K562 (cell line): Measurements from ENCODE around the gene CRYGA. TPM values are rescaled to one million over a fixed set of nuclear protein-coding genes. Genes with fewer than 3 reads are reported as not detected.

Source experiments
- ATAC-seq: fragments of 200-7000 bp; cut with Tn5 transposase; 3 replicates; pipeline ENCODE4 v1.9.1; 2020; ENCODE audit warnings: moderate library complexity
- BruUV-seq: library from RNA; stranded (reverse); fragments of 400-500 nt; replicated peaks from 2 replicates; lab custom pipeline; 2021; lab: Mats Ljungman, UMichigan
- CTCF ChIA-PET: fragments of 300-600 bp; formaldehyde crosslinking; extraction: SDS; loops from one replicate; lab custom pipeline; 2021; ENCODE audit warnings: low intra/inter-chr PET ratio; lab: Yijun Ruan, JAX
- POLR2A ChIA-PET: fragments of 300-600, 350-650 bp; sonication (Branson Sonifier 250); formaldehyde crosslinking; extraction: SDS; loops from one replicate; lab custom pipeline; 2021; ENCODE audit warnings: antibody characterized with exemption, inconsistent platforms; lab: Yijun Ruan, JAX
- DNase-seq, 4 experiments: peaks; one replicate each; pipeline versions ENCODE4 v3.0.0 to v3.0.0-alpha.2; 2011 to 2018; ENCODE audit warnings: low spot score in 3 of 4, mixed read lengths in 3 of 4; ENCODE audit errors: extremely low read depth in 1 of 4
- FAIRE-seq: peaks from 2 replicates; lab custom pipeline; 2011; peaks lifted over from hg19 to GRCh38; lab: Jason Lieb, UNC
- H2AFZ ChIP-seq: 2 replicates; pipeline ENCODE4 v1.6.0; 2011; ENCODE audit warnings: low read depth, low read length, control low read depth, inconsistent platforms
- H3K27ac ChIP-seq: fragments of 200-600 bp; 3 replicates; pipeline ENCODE4 v1.8.0; 2011; ENCODE audit warnings: low read depth, mild to moderate bottlenecking, control low read depth, inconsistent platforms, low read length, moderate library complexity, mixed read lengths; ENCODE audit errors: extremely low read depth
- H3K27me3 ChIP-seq, 2 experiments: fragments of 300-600 bp in 1 of 2; 2 replicates in 1 of 2; 3 replicates in 1 of 2; pipeline versions ENCODE4 v1.6.0 to v1.8.0; 2011; ENCODE audit warnings: inconsistent platforms in 2 of 2, low read length in 2 of 2, mild to moderate bottlenecking in 1 of 2, mixed read lengths in 1 of 2, moderate library complexity in 1 of 2; ENCODE audit not compliant: control insufficient read depth in 2 of 2, insufficient read depth in 2 of 2
- H3K36me3 ChIP-seq: fragments of 300-600 bp; 3 replicates; pipeline ENCODE4 v1.8.0; 2011; ENCODE audit warnings: mild to moderate bottlenecking, low read length, inconsistent platforms; ENCODE audit not compliant: control insufficient read depth, insufficient read depth
- H3K4me1 ChIP-seq, 2 experiments: fragments of 200-600 bp in 1 of 2; replicated peaks in 1 of 2; 2 replicates in 1 of 2; 3 replicates in 1 of 2; pipeline versions ENCODE4 v1.5.1 to v1.8.0; 2011; ENCODE audit warnings: inconsistent platforms in 2 of 2, low read length in 2 of 2, mild to moderate bottlenecking in 1 of 2, mixed read lengths in 1 of 2, moderate library complexity in 1 of 2; ENCODE audit not compliant: control insufficient read depth in 2 of 2, insufficient read depth in 2 of 2
- H3K4me2 ChIP-seq: 2 replicates; pipeline ENCODE4 v1.6.1; 2011; ENCODE audit warnings: low read length, control low read depth, inconsistent platforms, mixed read lengths; ENCODE audit not compliant: insufficient read depth
- H3K4me3 ChIP-seq: fragments of 200-600 bp; sonication (generic), shearing (Covaris generic); 2 replicates; pipeline ENCODE4 v1.5.1; 2016; ENCODE audit warnings: control low read depth, inconsistent platforms
- H3K79me2 ChIP-seq: fragments of 200-600 bp; 3 replicates; pipeline ENCODE4 v1.8.0; 2011; ENCODE audit warnings: low read length, inconsistent platforms; ENCODE audit not compliant: control insufficient read depth, insufficient read depth
- H3K9ac ChIP-seq, 2 experiments: 2 replicates each; pipeline versions ENCODE4 v1.6.0 to v1.6.1; 2011; ENCODE audit warnings: low read depth in 2 of 2, low read length in 2 of 2, control low read depth in 1 of 2, inconsistent platforms in 1 of 2, mild to moderate bottlenecking in 1 of 2, mixed read lengths in 1 of 2; ENCODE audit not compliant: insufficient read depth in 1 of 2
- H3K9me1 ChIP-seq: one replicate; pipeline ENCODE4 v1.6.0; 2011; ENCODE audit warnings: inconsistent platforms, mild to moderate bottlenecking, low read length, moderate library complexity; ENCODE audit not compliant: control insufficient read depth, insufficient read depth
- H3K9me3 ChIP-seq: replicated peaks from 2 replicates; pipeline ENCODE4 v1.5.1; 2011; ENCODE audit warnings: low read depth, low read length, inconsistent platforms; ENCODE audit not compliant: control insufficient read depth, insufficient read depth
- H4K20me1 ChIP-seq: replicated peaks from 2 replicates; pipeline ENCODE4 v1.6.1; 2011; ENCODE audit warnings: low read length, inconsistent platforms, mixed read lengths; ENCODE audit not compliant: control insufficient read depth, insufficient read depth
- DPF2 ChIP-seq: fragments of 450-650 bp; IDR thresholded peaks from 2 replicates; pipeline ENCODE4 v1.6.1; 2016
- HLTF ChIP-seq: fragments of 450-650 bp; IDR thresholded peaks from 2 replicates; pipeline ENCODE4 v1.6.1; 2016
- MAFG ChIP-seq: fragments of 450-650 bp; conservative IDR thresholded peaks from 2 replicates; pipeline ENCODE4 v1.6.1; 2016; ENCODE audit warnings: missing genetic modification characterization, missing compliant biosample characterization
- MECOM ChIP-seq: fragments of 250-450 bp; sonication (Bioruptor Pico); IDR thresholded peaks from 2 replicates; pipeline ENCODE4 v1.8.0; 2022; ENCODE audit warnings: inconsistent platforms
- POLR3G ChIP-seq: IDR thresholded peaks from 2 replicates; pipeline ENCODE4 v1.6.1; 2011; ENCODE audit not compliant: insufficient read length, insufficient replicate concordance; ENCODE audit errors: extremely low read depth
- RHOXF2B ChIP-seq: fragments of 250-450 bp; sonication (Bioruptor Pico); conservative IDR thresholded peaks from 2 replicates; pipeline ENCODE4 v1.5.1; 2021
- RUNX1 ChIP-seq: sonication (generic); IDR thresholded peaks from 2 replicates; pipeline ENCODE4 v1.6.1; 2016; ENCODE audit warnings: antibody characterized with exemption, low read depth
- SP2 ChIP-seq: IDR thresholded peaks from 2 replicates; pipeline ENCODE4 v1.6.1; 2011; ENCODE audit warnings: mild to moderate bottlenecking, low read depth, low read length, moderate library complexity; ENCODE audit not compliant: poor library complexity, severe bottlenecking; ENCODE audit errors: extremely low read depth
- TAF15 ChIP-seq: fragments of 200-400 bp; formaldehyde crosslinking; IDR thresholded peaks from 2 replicates; pipeline ENCODE4 v1.6.1; 2017; ENCODE audit warnings: mild to moderate bottlenecking, low read depth, low read length, moderate library complexity
- ZBTB8A ChIP-seq: fragments of 450-650 bp; IDR thresholded peaks from 2 replicates; pipeline ENCODE4 v1.6.1; 2018; ENCODE audit warnings: mild to moderate bottlenecking, moderate library complexity; ENCODE audit not compliant: partially characterized antibody
- ZNF224 ChIP-seq: sonication (generic); formaldehyde crosslinking; IDR thresholded peaks from 2 replicates; pipeline ENCODE4 v1.8.0; 2022; ENCODE audit warnings: mild to moderate bottlenecking, missing genetic modification reagents
- ZNF644 ChIP-seq: fragments of 200-800 bp; sonication (Bioruptor generic); IDR thresholded peaks from 2 replicates; pipeline ENCODE4 v1.6.1; 2016; ENCODE audit warnings: low read depth, missing genetic modification characterization, missing compliant biosample characterization
- WGBS: fragments of 100-300 bp; shearing (Covaris generic); methylation state at CpG from one replicate; pipeline ENCODE4 v1.1.6; 2016; ENCODE audit warnings: low coverage, mixed read lengths; ENCODE audit not compliant: insufficient coverage; ENCODE audit errors: missing lambda C conversion rate; 5-methylcytosine and 5-hydroxymethylcytosine counted together
- in situ Hi-C: fragments of 300-500 bp; cut with MboI; formaldehyde crosslinking; loops from 4 replicates; pipeline ENCODE4 v1.15.0; 2018; ENCODE audit warnings: inconsistent platforms, mixed read lengths
- intact Hi-C: fragments of 100-400 bp; cut with micrococcal nuclease; formaldehyde crosslinking; loops from 2 replicates; pipeline ENCODE4 v1.14.2; 2022
- polyA plus RNA-seq, 8 experiments: library from polyadenylated mRNA; depleted of rRNA in 4 of 8; stranded (reverse) in 5 of 8; unstranded in 3 of 8; fragments of >200 nt; fragmentation: Nextera tagmentation in 2 of 8; fragmentation: Illumina TruSeq in 1 of 8; extraction: Ambion mirVana in 2 of 8; extraction: Trizol in 1 of 8; gene quantifications; 2 replicates each; pipeline versions ENCODE4 v1.2.1 to v1.2.3, GENCODE V29; 2011 to 2014; ENCODE audit warnings: inconsistent platforms in 1 of 8, missing spikeins in 1 of 8
- total RNA-seq, 7 experiments: library from RNA; depleted of rRNA in 6 of 7; stranded (reverse); fragments of >200 nt in 6 of 7; fragmentation: Illumina TruSeq in 2 of 7; extraction: Trizol in 2 of 7; gene quantifications; 2 replicates each; pipeline versions ENCODE4 v1.2.1 to v1.2.3, GENCODE V29; 2011 to 2021; ENCODE audit warnings: low replicate concordance in 1 of 7
- TF ChIP-seq, protein P1 (sequence below): fragments of 250-450 bp; sonication (Bioruptor Pico); IDR thresholded peaks from 2 replicates; pipeline ENCODE4 v1.4.0; 2020; ENCODE audit warnings: mild to moderate bottlenecking
- TF ChIP-seq, protein P2 (sequence below): fragments of 450-650 bp; conservative IDR thresholded peaks from 2 replicates; pipeline ENCODE4 v1.6.1; 2016; ENCODE audit warnings: missing genetic modification characterization, low read depth, mild to moderate bottlenecking, control low read depth, missing compliant biosample characterization
- TF ChIP-seq, protein P3 (sequence below): sonication (generic); formaldehyde crosslinking; IDR thresholded peaks from 2 replicates; pipeline ENCODE4 v1.8.1; 2023; ENCODE audit warnings: mild to moderate bottlenecking, missing genetic modification reagents

CRYGA gene
- total and polyA plus RNA-seq, 9 of the 15 experiments (the other 6 are each of a cell fraction or from before 2014, with no cell fraction given) = not detected

DNA sequence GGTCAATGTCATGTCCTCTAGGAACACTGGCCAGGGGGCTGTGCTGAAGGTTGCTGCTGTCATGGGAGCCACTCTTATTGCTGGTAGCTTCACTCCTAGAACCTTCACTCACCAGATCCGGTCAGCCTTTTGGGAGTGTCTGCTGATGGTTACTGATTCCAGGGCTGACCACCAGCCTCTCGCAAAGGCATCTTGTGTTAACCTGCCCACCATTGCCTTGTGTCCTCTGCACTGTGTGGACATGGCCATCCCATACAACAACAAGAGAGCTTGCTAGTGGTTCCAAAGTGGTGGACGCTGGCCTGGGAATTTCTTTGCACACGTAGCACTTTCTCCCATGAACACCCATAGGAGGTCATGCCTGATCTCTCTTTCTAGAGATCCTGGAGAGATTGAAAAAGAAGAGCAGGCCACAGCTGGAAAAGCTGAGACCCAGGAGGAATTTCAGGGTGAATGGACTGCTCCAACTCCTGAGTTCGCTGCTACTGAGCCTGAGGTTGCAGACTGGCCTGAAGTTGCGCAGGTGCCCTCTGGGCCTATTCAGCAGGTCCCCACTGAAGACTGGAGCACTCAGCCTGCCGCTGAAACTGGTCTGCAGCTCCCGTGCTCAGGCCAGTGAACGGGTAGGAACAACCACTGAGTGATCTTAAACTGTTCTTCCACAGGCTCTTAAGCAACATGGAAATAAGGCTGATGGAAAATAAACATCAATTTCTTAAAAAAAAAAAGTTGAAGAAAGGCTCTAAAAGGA, 45.1 kb upstream of the CRYGA start:
- H3K27me3 ChIP-seq = no peaks in the 10 kb centered on the region
- in situ Hi-C loops = no loop called here
- intact Hi-C loops = no loop called here
- DNase-seq (no peak), ATAC-seq (peak; percentile 53), FAIRE-seq (no peak)
- no peaks in the 10 kb centered on the region for H3K9me3 ChIP-seq
- no TSS peak for BruUV-seq
- no peaks in the 10 kb centered on the region for H3K9me1 ChIP-seq
- 0 out of 4 replicates have a peak overlapping the region, but pooled peaks of 1 of the 2 experiments have one; percentile 14 for H3K9ac ChIP-seq
- no peaks in the 10 kb centered on the region for H3K79me2 ChIP-seq
- CTCF ChIA-PET = no interaction called here
- H3K4me3 ChIP-seq = no peak overlapping the region
- H3K36me3 ChIP-seq = no peaks in the 10 kb centered on the region
- no peak overlapping the region for H3K4me2 ChIP-seq
- 42% methylated on average over 7 of the region's 9 CpGs for WGBS
- no peaks in the 10 kb centered on the region for H4K20me1 ChIP-seq
- no peak overlapping the region for H3K27ac ChIP-seq
- H3K4me1 ChIP-seq = no peaks in the 10 kb centered on the region; a peak in 1 of 5 replicates
- TF ChIP-seq POLR3G (no peak), HLTF (no peak), ZBTB8A (no peak), MECOM (no peak), SP2 (no peak), ZNF224 (CRISPR knock-in tag) (no peak), RUNX1 (no peak), RHOXF2B (CRISPR knock-in tag) (no peak), MAFG (tag) (no peak), ZNF644 (no peak), TAF15 (no peak), DPF2 (no peak)
- TF ChIP-seq, protein P1, sequence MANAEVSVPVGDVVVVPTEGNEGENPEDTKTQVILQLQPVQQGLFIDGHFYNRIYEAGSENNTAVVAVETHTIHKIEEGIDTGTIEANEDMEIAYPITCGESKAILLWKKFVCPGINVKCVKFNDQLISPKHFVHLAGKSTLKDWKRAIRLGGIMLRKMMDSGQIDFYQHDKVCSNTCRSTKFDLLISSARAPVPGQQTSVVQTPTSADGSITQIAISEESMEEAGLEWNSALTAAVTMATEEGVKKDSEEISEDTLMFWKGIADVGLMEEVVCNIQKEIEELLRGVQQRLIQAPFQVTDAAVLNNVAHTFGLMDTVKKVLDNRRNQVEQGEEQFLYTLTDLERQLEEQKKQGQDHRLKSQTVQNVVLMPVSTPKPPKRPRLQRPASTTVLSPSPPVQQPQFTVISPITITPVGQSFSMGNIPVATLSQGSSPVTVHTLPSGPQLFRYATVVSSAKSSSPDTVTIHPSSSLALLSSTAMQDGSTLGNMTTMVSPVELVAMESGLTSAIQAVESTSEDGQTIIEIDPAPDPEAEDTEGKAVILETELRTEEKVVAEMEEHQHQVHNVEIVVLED (CRISPR knock-in tag) = no peak
- TF ChIP-seq, protein P2, sequence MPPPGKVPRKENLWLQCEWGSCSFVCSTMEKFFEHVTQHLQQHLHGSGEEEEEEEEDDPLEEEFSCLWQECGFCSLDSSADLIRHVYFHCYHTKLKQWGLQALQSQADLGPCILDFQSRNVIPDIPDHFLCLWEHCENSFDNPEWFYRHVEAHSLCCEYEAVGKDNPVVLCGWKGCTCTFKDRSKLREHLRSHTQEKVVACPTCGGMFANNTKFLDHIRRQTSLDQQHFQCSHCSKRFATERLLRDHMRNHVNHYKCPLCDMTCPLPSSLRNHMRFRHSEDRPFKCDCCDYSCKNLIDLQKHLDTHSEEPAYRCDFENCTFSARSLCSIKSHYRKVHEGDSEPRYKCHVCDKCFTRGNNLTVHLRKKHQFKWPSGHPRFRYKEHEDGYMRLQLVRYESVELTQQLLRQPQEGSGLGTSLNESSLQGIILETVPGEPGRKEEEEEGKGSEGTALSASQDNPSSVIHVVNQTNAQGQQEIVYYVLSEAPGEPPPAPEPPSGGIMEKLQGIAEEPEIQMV (tag) = no peak
- TF ChIP-seq, protein P3, sequence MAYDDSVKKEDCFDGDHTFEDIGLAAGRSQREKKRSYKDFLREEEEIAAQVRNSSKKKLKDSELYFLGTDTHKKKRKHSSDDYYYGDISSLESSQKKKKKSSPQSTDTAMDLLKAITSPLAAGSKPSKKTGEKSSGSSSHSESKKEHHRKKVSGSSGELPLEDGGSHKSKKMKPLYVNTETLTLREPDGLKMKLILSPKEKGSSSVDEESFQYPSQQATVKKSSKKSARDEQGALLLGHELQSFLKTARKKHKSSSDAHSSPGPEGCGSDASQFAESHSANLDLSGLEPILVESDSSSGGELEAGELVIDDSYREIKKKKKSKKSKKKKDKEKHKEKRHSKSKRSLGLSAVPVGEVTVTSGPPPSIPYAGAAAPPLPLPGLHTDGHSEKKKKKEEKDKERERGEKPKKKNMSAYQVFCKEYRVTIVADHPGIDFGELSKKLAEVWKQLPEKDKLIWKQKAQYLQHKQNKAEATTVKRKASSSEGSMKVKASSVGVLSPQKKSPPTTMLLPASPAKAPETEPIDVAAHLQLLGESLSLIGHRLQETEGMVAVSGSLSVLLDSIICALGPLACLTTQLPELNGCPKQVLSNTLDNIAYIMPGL (CRISPR knock-in tag) = no peak
- TF ChIP-seq, all 486 proteins: peak for 0
- 0 out of 2 replicates have a peak overlapping the region, but pooled peaks have one; percentile 44 for H2AFZ ChIP-seq
- POLR2A ChIA-PET = no interaction called here
